Stimulated activated CD4-positive, alpha-beta T cell treated with anti-CD3 and anti-CD28 coated beads, Interleukin-1b, Interleukin-23, amount 100 ng/mL, for 24 hours (primary cell): ENCODE measurements around the gene RAB11A.

Experiments
- DNase-seq, 4 experiments: peaks; one replicate each; pipeline ENCODE4 v3.0.0-alpha.2; 2020; ENCODE audit warnings: low read depth in 4 of 4, low spot score in 1 of 4

The RAB11A gene

GRCh38 chr15:65937476-65937875, 68.2 kb downstream of the RAB11A start:
- no peak for DNase-seq

- DNase-seq: no peak
These were observed 69.3 kb downstream of the RAB11A start for GRCh38 chr15:65938604-65939003.

- no peak for DNase-seq
These were observed 70.8 kb downstream of the RAB11A start for GRCh38 chr15:65939901-65940617.

GRCh38 chr15:65940618-65940909, 71.3 kb downstream of the RAB11A start:
- DNase-seq: no peak
